GM19455 (cell line): ENCODE results near the gene TCF4.
"Not testable (repeated sequence)": the region's sequence is repeated elsewhere in the genome, so short reads cannot be mapped to it uniquely, and the experiment has no call there.

Source experiments
- ATAC-seq: cut with Tn5 transposase; IDR thresholded peaks from one replicate; pipeline ENCODE4 v1.9.1; 2021; ENCODE audit not compliant: unreplicated experiment

TCF4 gene

DNA sequence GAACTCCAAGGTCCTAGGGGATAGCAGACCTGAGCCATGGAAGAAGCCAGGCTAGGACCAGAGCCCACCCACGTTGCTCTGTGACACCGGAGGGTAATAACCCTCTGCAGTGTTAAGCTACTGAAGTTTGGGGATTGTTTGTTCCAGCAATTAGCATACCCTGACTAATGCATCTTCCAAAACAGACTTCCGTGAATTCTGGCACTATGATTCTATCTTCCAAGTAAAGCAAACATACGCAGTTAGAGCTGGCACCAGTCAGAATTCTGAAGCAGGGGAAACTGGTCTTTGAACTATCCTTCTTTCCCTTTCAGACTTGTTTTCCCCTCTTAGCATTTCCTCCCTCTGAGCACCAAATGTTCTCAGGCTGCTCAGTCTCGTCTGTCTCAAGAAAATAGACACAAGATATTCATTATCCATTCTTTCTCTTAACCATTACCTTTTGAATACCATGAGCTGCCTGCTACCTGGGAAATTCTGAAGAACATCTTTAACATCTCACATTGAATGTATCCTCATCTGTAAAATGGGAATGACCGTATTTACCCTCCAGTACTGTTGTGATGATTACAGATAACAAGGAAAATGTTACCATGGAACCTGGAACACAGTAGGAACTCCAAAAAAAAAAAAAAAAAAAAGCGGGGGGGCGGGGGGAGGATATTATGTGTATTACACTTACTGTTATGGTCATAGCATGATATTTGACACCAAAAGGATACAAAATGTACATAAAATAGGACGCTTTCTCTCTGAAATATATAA lies 108.2 kb downstream of the TCF4 start:
- no peak for ATAC-seq

DNA sequence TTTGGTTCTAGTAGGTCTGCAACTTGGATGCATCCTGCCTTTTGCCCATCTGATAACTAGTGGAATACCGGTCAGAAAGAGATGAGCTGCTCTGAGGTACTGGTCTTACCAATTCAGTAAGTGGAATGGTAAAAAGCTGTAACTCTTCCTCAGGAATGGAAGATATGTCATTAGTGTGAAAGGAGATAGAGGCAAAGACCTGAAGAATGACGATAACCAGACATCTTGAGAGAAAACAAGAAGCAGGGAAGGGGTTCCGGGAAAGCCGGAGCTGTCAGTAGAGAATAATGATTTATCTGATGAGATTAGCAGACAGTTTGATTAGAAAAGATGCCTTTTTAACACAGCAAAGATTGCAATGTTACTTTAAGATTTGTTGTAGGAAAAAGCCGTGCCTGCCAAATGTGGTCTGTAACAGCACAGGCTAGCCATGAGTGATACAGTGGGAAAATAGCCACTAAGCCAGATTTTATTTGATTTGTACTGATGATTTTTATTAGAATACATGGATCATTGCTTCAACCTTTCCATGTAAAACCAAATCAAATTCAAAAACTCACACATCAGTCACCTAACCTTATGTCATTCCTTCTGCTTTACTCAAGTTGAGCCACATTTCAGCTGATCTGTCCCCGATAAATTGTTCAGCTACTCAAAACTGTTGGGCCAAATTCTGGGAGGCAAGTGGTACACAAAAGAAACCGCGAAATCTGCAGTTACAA lies 110.0 kb downstream of the TCF4 start:
- ATAC-seq, result no peak

DNA sequence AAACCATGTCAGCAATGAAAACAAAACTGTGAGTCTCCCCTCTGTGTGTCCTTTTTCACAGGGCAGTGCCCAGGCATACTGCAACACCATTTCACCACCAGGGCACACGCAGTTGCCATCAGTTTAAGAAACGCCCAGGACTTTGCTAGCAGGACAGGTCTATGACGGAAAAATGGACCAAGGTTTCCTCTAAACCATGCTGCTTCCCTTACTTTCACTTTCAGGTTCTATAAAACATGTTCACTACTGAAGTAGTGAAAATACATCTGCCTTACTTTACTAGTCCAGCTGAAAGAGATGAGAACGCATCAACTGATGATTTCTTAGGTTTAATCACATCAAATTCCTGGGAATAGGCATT lies 110.5 kb downstream of the TCF4 start:
- ATAC-seq, result peak; percentile 81

DNA sequence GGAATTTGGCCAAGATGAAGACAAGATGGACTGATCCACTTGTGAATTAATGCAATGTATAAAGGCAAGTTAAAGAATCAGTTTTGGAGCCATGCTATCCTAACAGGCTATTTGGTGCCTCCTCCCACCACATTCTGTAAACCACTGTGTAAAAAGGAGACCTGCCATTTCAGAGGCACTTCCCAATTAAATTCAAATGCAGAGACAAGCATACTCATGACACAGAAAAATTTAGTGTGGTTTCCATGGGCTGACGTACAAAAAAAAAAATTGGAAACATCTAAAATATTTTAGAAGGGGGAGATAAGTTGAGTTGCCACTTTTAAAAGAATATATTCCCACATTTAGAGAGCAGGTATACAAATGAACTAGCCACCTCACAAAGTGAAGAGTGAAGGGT lies 112.1 kb downstream of the TCF4 start:
- ATAC-seq, result no peak

DNA sequence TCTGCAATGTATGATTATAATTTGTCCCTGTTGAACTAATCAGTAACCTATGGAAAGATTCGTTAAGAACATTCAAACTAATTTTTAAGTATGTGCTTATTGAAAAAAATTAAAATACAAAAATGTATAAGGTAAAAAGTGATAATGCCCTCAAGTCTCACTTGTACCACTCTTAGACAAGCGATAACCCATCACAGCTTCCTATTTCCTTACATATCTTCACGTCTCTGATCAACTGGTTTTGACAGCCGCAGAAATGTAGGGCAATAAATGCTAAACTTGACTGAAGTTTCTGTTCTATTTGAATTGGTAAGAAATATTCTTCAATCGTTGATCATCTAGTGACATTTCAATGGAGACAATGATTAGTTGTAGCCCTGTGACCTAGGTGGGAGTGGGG lies 112.5 kb downstream of the TCF4 start:
- ATAC-seq, result no peak

DNA sequence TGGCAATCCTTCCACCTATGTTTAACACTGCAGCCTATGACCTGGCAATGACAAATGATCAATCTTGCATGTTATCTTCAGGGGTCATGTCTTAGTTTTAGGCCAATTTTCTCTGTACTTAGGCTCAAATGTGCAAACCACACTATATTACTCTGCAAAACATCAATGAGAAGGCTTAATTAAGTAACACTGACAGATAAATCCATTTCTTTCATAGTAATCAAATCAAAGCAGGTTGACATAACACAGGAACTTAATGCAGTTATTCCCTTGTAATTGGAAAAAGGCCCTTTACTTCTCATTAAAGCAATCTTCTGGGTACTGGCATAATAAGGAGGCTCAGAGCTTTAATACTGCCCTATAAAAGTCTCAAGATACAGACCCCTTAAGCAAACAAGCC lies 114.4 kb downstream of the TCF4 start:
- no peak for ATAC-seq

DNA sequence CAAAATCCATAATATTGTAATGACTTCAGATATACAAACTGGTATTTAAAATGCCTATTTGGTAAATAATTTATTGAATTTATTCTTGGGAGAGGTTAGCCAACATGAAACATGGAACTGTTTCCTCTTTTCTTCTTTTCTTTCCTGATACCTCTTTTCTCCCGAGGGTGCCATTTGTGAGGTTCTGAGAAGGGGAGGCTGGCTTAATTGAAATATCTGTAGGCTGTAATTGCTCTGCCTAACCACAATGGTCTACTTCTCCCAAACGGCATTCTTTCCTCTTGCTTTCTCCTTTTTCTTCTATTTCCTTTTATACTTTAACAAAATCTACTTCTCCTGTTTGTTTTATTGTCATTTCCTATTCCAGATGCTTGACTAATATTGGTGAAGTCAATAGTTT lies 114.9 kb downstream of the TCF4 start:
- ATAC-seq, result no peak

DNA sequence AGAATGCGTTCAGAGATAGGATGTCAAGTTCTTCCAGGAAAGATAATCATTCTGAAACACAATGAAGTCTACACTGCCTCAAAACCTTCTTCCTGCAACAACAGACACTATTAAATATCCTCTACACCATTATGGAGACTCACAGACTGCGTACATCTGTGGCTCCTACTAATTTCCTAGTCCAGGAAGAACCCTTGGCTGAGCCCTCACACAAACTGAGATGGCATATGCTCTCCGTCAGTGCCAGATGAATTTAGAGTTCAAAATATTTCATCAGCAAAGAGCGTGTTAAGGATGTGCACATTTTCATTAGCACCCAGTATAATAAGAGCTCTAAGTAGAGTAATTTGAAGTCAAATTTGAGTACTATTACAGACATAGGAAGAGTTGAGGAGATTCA lies 117.2 kb downstream of the TCF4 start:
- no peak for ATAC-seq

DNA sequence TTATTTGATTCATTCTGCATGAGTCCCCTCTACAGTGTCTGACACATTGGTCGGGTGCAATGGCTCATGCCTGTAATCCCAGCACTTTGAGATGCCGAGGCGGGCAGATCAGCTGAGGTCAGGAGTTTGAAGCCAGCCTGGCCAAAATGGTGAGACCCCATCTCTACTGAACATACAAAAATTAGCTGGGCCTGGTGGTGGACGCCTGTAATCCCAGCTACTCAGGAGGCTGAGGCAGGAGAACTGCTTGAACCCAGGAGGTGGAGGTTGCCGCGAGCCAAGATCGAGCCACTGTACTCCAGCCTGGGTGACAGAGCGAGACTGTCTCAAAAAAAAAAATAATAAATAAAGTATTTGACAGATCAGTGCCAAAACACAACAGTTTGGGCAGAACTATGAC lies 118.9 kb downstream of the TCF4 start:
- not testable (repeated sequence) for ATAC-seq

DNA sequence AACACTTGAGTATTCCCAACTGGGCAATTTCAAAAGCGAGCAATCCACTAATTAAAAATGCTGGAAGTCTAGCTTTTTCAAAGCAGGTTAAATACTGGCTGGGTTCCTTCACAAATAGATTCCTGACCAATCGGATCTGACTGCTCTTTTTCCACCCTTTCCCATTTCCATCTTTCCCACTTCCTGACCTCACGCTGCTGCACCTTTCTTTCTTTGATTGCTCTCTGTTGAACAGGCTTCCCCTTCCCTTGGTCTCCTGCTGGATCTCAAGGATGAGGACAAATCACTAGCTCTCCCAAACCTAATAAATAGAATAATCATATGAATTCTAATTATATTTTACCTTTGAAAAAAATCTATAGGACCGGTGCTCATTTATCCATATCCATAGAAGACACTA lies 121.2 kb downstream of the TCF4 start:
- ATAC-seq, result no peak

DNA sequence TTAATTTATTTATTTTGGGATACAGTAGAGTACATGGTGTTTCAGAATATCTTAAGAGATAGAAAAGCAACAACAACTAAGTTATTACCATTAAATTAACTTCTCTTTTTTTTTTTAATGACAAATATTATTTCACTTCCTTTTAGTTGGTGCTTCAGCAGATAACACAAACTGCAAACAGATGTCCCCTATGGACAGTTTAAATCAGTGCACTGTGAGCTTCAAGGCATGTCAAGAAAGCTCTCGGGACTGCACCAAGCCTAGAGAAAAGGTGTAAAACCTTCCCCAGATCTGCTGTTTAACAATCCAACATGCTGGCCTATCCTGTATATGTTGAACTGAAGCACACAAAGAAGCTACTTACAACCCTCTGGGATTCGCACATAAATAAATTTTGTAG lies 122.7 kb downstream of the TCF4 start:
- no peak for ATAC-seq

DNA sequence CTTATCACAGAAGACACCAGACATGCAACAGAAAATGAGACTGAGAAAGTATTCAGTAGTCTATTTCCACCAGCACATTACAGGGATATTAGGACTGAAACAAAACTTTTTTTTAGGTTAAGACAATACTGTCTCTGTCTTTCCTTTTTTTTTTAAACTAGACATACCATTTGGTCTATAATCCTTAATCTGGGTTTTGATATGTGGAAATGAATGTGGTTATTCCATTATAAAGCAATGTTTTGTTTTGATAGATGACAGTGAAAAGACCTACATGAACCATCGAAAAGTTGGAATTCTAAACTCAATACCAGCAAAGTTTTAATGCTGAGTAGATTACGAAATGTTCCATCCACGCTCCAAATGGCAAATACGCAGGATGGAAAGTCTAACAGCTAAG lies 123.4 kb downstream of the TCF4 start:
- no peak for ATAC-seq

DNA sequence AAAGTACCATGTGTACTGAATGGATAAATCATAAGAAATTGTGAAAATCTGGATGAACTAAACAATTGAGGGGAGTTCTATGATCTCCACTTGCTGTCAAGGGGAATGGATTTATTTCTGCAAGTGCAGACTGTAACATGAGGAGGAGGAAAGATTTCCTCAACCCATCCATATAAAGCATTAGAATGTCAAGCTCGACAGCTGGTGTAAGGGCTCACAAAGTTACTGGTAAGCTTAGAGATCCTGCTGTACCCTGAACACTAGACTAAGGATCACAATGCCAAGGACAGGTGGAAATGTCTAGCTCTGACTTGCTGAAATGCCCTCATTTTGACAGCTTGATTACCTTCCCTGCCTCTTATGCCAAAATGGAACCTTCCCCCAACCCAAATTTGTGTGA lies 125.3 kb downstream of the TCF4 start:
- no peak for ATAC-seq

DNA sequence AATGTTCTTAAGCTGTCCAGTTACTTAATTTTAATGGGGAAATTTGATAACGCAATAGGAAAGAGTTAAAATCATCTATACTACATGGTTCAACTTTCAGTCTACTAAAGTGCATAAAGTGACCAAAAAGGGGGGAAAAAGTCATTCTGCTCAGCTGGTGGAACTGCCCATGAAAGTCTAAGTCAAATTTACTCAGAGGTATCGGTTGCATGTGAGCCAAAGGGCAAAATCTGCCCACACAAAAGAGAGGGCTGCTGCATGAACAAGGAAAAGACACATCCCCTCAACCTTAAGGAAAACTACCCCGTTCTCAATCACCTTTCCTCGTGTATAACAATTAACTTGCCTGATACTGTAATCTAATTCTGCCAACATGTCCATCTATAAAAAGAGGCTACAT lies 126.1 kb downstream of the TCF4 start:
- ATAC-seq, result no peak

DNA sequence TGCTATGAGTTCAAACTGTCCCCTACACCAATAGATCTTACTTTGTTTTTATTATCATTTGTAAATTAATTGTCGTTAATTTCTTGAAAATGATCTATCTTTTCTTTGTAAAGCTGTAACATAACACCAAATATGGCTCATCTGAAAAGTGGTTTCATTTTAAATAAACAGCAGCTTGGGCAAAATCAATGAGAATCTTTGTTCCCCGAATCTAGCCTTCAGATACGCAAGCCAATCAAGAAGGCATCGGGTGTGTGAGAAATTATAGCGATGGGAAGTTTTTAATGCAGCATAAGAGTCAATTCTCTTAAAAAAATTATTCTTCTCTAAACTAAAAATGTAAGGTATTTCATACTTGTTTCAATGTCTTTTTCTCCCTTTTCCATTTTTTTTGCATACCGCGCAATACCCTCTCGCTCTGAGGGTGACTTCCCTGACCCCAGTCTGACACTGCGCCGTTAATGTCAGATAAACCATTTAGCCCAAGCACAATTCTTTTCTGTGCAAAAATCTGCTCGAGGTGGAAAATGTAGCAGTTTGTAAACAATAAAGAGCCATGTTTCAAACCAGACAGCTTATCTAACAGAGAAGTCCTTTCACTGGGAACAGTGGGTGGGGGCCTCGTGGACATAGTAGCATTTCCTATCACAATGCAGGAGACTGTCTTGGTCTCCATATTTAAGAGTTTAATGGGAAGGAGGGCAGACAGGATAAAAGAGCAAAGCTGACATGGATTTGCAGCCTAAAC lies 129.4 kb downstream of the TCF4 start:
- no peak for ATAC-seq

DNA sequence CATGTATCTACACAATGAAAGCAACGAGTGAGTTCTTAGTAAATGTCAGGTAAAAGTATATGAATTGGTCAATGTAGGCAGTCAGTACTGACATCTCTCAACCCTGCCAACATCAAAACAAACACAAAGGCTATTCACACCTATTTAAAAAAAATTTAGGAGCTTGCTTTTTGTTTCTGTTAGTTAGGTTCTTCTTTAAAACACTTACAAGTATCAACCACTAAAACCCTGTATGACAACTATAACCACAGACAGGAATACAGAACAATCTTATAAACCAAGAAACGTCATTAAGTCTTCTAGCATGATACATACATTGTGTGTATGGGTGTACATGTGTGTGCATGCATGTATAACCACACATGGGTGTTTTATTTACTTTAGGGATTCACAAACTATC lies 131.0 kb downstream of the TCF4 start:
- ATAC-seq, result no peak

DNA sequence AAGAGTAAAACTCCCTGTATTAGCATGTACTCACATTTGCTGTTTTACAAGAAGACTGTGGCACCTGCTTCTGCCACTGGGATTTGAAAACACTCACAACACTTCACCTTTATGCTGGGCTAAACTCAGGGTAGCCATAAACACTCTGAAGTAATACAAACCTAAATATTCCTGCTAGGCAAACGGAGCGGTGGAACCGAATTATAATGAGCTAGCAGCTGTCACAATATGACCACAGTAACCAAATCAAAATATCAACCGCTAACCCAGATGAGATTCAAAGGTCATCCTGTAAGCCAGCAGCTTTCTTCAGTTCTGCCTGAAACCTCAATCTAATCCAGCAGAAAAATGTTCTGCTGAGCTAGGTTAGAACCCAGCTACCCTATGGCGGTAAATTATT lies 132.1 kb downstream of the TCF4 start:
- no peak for ATAC-seq

DNA sequence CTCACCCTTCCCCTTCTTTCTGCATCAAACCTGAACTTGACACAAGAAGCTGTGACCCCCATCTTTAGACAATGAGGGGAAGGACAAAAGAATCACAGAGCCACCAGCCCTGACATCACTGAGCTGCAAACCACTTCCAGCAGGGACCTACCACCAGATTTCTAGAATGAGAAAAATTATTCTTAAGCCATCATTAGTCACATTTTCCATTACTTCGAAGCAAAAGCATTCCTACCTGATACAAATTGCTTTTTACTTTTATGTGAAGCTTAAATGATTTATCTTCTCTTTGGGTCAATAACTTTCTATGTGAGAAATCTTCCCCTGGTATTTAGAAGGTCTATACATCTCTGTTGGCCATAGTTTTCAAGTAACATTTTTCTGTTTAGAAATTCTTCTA lies 134.8 kb downstream of the TCF4 start:
- ATAC-seq, result no peak

DNA sequence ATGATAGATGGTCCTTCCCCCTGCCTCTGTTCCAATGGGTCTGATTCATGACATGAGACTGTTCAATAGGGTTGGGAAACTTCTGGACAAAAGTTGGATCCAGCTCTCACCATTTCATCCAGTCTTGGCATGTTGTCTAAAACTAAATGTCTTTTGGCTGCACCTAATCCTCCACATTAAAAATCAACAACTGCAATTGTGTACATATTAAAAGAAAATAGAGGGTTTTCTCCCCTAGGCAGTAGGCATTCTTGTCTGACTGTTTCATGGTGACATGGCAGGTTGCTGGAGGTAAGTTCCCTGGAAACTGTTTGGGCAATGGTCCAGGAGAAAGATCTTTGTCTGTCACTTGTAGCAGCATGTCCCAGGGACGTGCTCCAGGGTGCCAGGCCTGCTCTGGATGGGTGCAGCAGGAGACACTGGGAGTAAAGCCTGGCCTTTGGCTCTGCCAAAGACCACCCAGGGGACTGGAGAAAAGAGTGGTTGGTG lies 135.8 kb downstream of the TCF4 start:
- no peak for ATAC-seq

DNA sequence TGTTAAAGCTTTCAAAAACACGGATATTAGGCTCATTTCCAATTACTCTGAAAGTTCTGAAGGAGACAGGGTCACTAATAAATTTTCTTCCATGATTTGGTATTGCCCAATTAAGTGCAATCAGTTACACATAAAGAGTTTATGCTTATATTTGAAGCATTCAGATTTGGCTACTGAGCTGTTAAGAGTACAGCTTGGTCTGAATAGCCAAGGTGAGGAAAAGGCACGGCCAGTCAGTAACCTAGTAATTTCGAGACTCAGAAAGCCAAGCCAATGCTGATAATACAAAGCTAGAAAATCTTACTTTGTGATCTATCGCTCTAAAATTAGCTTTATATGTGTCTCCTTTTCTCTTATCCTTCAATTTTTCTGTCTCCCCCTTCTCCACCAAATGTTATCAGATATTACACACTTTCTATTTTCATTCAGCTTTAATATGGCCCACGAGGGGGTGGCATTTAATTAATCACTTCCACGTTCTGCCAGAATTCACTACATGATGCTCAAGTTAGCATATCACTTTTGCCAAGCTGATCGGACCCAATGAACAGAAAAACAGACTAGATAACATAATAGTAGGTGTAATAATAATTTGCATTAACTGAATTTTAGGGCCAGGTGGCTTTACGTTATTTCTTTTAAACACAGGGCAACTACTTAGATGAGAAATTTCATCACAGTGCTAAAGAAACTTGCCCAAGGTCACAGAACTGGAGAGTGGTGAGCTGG lies 138.4 kb downstream of the TCF4 start:
- ATAC-seq, result no peak

DNA sequence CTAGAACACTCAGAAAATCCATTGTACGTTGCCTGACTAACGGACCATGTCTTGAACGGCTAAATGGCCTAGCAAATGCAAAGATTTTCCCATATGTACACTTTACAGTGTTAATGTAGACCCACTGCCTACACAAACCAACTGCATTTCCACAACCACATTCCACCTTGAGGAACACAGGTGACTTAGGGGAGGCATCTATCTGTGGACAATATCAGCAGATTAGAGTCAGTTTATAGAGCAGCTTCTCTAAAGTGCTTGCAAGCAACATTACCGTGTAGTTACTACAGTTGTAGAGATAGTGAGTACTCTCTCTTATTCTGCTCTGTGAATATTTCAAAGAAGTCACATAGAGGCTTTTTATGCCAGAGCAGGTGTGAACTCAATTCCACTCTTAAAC lies 139.6 kb downstream of the TCF4 start:
- no peak for ATAC-seq
